ENCODE data around the gene COX8C. TPM values are rescaled to one million over a fixed set of nuclear protein-coding genes. Genes with fewer than 3 reads are reported as not detected.

The COX8C gene
- not detected for total RNA-seq

- no peak within 1 kb of the TSS for H3K4me3 Mint-ChIP-seq
- H3K27me3 Mint-ChIP-seq, result peaks cover 3% of the 10 kb centered on the region
- ATAC-seq (replicated peaks), result no peak
- peaks cover 5% of the 10 kb centered on the region for H3K4me1 Mint-ChIP-seq
- peaks cover 5% of the 10 kb centered on the region for H3K9me3 Mint-ChIP-seq
- no peaks in the 10 kb centered on the region for H3K36me3 Mint-ChIP-seq (ENCODE audit: low read depth)
- H3K27ac Mint-ChIP-seq, result no peak within 1 kb of the TSS
Measured at GRCh38 chr14:93346926-93347721, at the start of gene COX8C. Gene COX8C, plus strand, starts transcription at chr14:93347182. Its CDS starts 87 bp downstream, at chr14:93347269.

GRCh38 chr14:93299416-93299815 is 47.6 kb upstream of the COX8C start:
- Mint-ChIP-seq H3K36me3 (ENCODE audit: low read depth) (peaks cover 3% of the 10 kb centered on the region), H3K9me3 (no peaks in the 10 kb centered on the region)
- no peak for ATAC-seq (replicated peaks)

GRCh38 chr14:93299866-93300265 is 47.1 kb upstream of the COX8C start:
- peaks cover 4% of the 10 kb centered on the region for H3K4me1 Mint-ChIP-seq
- no peaks in the 10 kb centered on the region for H3K9me3 Mint-ChIP-seq
- no peaks in the 10 kb centered on the region for H3K27me3 Mint-ChIP-seq
- ATAC-seq (replicated peaks), result no peak
- H3K36me3 Mint-ChIP-seq (ENCODE audit: low read depth), result no peaks in the 10 kb centered on the region
- H3K27ac Mint-ChIP-seq, result no peak overlapping the region
- no peak overlapping the region for H3K4me3 Mint-ChIP-seq

More at GRCh38 chr14:93299416-93299815, 47.6 kb upstream of the COX8C start:
- H3K4me1 Mint-ChIP-seq, result peaks cover 4% of the 10 kb centered on the region
- no peak overlapping the region for H3K27ac Mint-ChIP-seq
- H3K27me3 Mint-ChIP-seq, result no peaks in the 10 kb centered on the region
- H3K4me3 Mint-ChIP-seq, result no peak overlapping the region

GRCh38 chr14:93301821-93302447 is 45.0 kb upstream of the COX8C start:
- H3K4me1 Mint-ChIP-seq, result peaks cover 4% of the 10 kb centered on the region
- no peak for ATAC-seq (replicated peaks)
- no peaks in the 10 kb centered on the region for H3K36me3 Mint-ChIP-seq (ENCODE audit: low read depth)
- no peaks in the 10 kb centered on the region for H3K9me3 Mint-ChIP-seq
- no peak overlapping the region for H3K27ac Mint-ChIP-seq
- no peaks in the 10 kb centered on the region for H3K27me3 Mint-ChIP-seq
- no peak overlapping the region for H3K4me3 Mint-ChIP-seq

GRCh38 chr14:93302688-93303581 is 44.0 kb upstream of the COX8C start:
- peaks cover 10% of the 10 kb centered on the region for H3K4me1 Mint-ChIP-seq
- no peak for ATAC-seq (replicated peaks)
- no peaks in the 10 kb centered on the region for H3K36me3 Mint-ChIP-seq (ENCODE audit: low read depth)
- H3K27ac Mint-ChIP-seq, result no peak overlapping the region
- H3K27me3 Mint-ChIP-seq, result no peaks in the 10 kb centered on the region
- no peaks in the 10 kb centered on the region for H3K9me3 Mint-ChIP-seq
- H3K4me3 Mint-ChIP-seq, result no peak overlapping the region

- no peak overlapping the region for H3K4me3 Mint-ChIP-seq
- no peaks in the 10 kb centered on the region for H3K36me3 Mint-ChIP-seq (ENCODE audit: low read depth)
- ATAC-seq (replicated peaks), result no peak
- H3K4me1 Mint-ChIP-seq, result peaks cover 10% of the 10 kb centered on the region
- H3K27ac Mint-ChIP-seq, result no peak overlapping the region
- no peaks in the 10 kb centered on the region for H3K9me3 Mint-ChIP-seq
- H3K27me3 Mint-ChIP-seq, result no peaks in the 10 kb centered on the region
Measured at GRCh38 chr14:93303659-93304058, 43.3 kb upstream of the COX8C start.

GRCh38 chr14:93304771-93305170 is 42.2 kb upstream of the COX8C start:
- H3K4me1 Mint-ChIP-seq, result peaks cover 16% of the 10 kb centered on the region
- H3K9me3 Mint-ChIP-seq, result no peaks in the 10 kb centered on the region
- no peaks in the 10 kb centered on the region for H3K27me3 Mint-ChIP-seq
- ATAC-seq (replicated peaks), result no peak
- H3K27ac Mint-ChIP-seq, result no peak overlapping the region
- H3K36me3 Mint-ChIP-seq (ENCODE audit: low read depth), result no peaks in the 10 kb centered on the region
- no peak overlapping the region for H3K4me3 Mint-ChIP-seq

- no peak overlapping the region for H3K27ac Mint-ChIP-seq
- no peak overlapping the region for H3K4me3 Mint-ChIP-seq
- no peaks in the 10 kb centered on the region for H3K36me3 Mint-ChIP-seq (ENCODE audit: low read depth)
- peaks cover 19% of the 10 kb centered on the region for H3K4me1 Mint-ChIP-seq
- ATAC-seq (replicated peaks), result no peak
- no peaks in the 10 kb centered on the region for H3K9me3 Mint-ChIP-seq
- no peaks in the 10 kb centered on the region for H3K27me3 Mint-ChIP-seq
Measured at GRCh38 chr14:93305725-93306418, 41.1 kb upstream of the COX8C start.

- Mint-ChIP-seq H3K36me3 (ENCODE audit: low read depth) (no peaks in the 10 kb centered on the region), H3K27ac (peak overlapping the region; percentile 4), H3K4me1 (peaks cover 18% of the 10 kb centered on the region), H3K4me3 (no peak overlapping the region), H3K9me3 (no peaks in the 10 kb centered on the region), H3K27me3 (no peaks in the 10 kb centered on the region)
- ATAC-seq (replicated peaks), result no peak
Measured at GRCh38 chr14:93306812-93307211, 40.2 kb upstream of the COX8C start.

GRCh38 chr14:93308686-93309345 is 38.2 kb upstream of the COX8C start:
- Mint-ChIP-seq H3K4me3 (no peak overlapping the region), H3K27me3 (no peaks in the 10 kb centered on the region), H3K36me3 (ENCODE audit: low read depth) (no peaks in the 10 kb centered on the region), H3K27ac (no peak overlapping the region), H3K4me1 (peaks cover 15% of the 10 kb centered on the region), H3K9me3 (no peaks in the 10 kb centered on the region)
- ATAC-seq (replicated peaks), result no peak

GRCh38 chr14:93309427-93309966 is 37.5 kb upstream of the COX8C start:
- no peak overlapping the region for H3K27ac Mint-ChIP-seq
- no peaks in the 10 kb centered on the region for H3K36me3 Mint-ChIP-seq (ENCODE audit: low read depth)
- no peak overlapping the region for H3K4me3 Mint-ChIP-seq
- H3K9me3 Mint-ChIP-seq, result no peaks in the 10 kb centered on the region
- peaks cover 15% of the 10 kb centered on the region for H3K4me1 Mint-ChIP-seq
- no peak for ATAC-seq (replicated peaks)
- H3K27me3 Mint-ChIP-seq, result no peaks in the 10 kb centered on the region

- Mint-ChIP-seq H3K4me1 (peaks cover 15% of the 10 kb centered on the region), H3K4me3 (no peak overlapping the region), H3K9me3 (no peaks in the 10 kb centered on the region), H3K27ac (no peak overlapping the region), H3K27me3 (no peaks in the 10 kb centered on the region), H3K36me3 (ENCODE audit: low read depth) (no peaks in the 10 kb centered on the region)
- no peak for ATAC-seq (replicated peaks)
Measured at GRCh38 chr14:93311082-93311481, 35.9 kb upstream of the COX8C start.

GRCh38 chr14:93315575-93315974 is 31.4 kb upstream of the COX8C start:
- Mint-ChIP-seq H3K9me3 (no peaks in the 10 kb centered on the region), H3K4me1 (peaks cover 17% of the 10 kb centered on the region), H3K36me3 (ENCODE audit: low read depth) (no peaks in the 10 kb centered on the region), H3K27ac (no peak overlapping the region), H3K4me3 (no peak overlapping the region), H3K27me3 (no peaks in the 10 kb centered on the region)
- ATAC-seq (replicated peaks), result no peak

All from activated T-helper 17 cell treated with anti-CD3 and anti-CD28 coated beads, Interleukin-2, amount 50 U/mL, for 72 hours (primary cell).